Activated CD8-positive, alpha-beta T cell treated with anti-CD3 and anti-CD28 coated beads for 36 hours (primary cell): Measurements from ENCODE around the gene CPE. TPM values are rescaled to one million over a fixed set of nuclear protein-coding genes. Genes with fewer than 3 reads are reported as not detected.

Experiments used
- ATAC-seq: fragments of 200-7000 bp; cut with Tn5 transposase; one replicate; pipeline ENCODE4 v1.10.0; 2021; ENCODE audit warnings: mild to moderate bottlenecking, moderate library complexity
- CTCF ChIA-PET: fragments of 350-600 bp; sonication (Branson Sonifier 250); formaldehyde crosslinking; loops from one replicate; lab custom pipeline; 2021; ENCODE audit warnings: antibody characterized with exemption; lab: Charles Lee
- POLR2A ChIA-PET: fragments of 350-600 bp; sonication (Branson Sonifier 250); formaldehyde crosslinking; loops from one replicate; lab custom pipeline; 2021; ENCODE audit warnings: antibody characterized with exemption; lab: Charles Lee
- DNase-seq: peaks from one replicate; pipeline ENCODE4 v3.0.0-alpha.2; 2020
- H3K27ac Mint-ChIP-seq: one replicate; pipeline ENCODE4 v1.8.0; 2021; ENCODE audit warnings: mild to moderate bottlenecking, mixed read lengths
- H3K27me3 Mint-ChIP-seq: one replicate; pipeline ENCODE4 v1.8.0; 2021; ENCODE audit warnings: mixed read lengths
- H3K36me3 Mint-ChIP-seq: one replicate; pipeline ENCODE4 v1.8.0; 2021; ENCODE audit warnings: low read depth, mixed read lengths
- H3K4me1 Mint-ChIP-seq: one replicate; pipeline ENCODE4 v1.8.0; 2021; ENCODE audit warnings: low read depth, mixed read lengths
- H3K4me3 Mint-ChIP-seq: one replicate; pipeline ENCODE4 v1.8.0; 2021; ENCODE audit warnings: mild to moderate bottlenecking, moderate library complexity, mixed read lengths
- H3K9me3 Mint-ChIP-seq: one replicate; pipeline ENCODE4 v1.8.0; 2021; ENCODE audit warnings: mixed read lengths
- CTCF ChIP-seq: fragments of 200-600 bp; IDR thresholded peaks from one replicate; pipeline ENCODE4 v1.8.0; 2022; ENCODE audit warnings: antibody characterized with exemption, mild to moderate bottlenecking
- intact Hi-C: fragments of 100-400 bp; cut with micrococcal nuclease; formaldehyde crosslinking; loops from one replicate; pipeline ENCODE4 v1.10.0; 2022
- total RNA-seq, 2 experiments: library from RNA; stranded (reverse); gene quantifications; one replicate each; pipeline ENCODE4 v1.2.3, GENCODE V29; 2021

The CPE gene
- total RNA-seq, 2 experiments from 2014 or later: not detected

DNA sequence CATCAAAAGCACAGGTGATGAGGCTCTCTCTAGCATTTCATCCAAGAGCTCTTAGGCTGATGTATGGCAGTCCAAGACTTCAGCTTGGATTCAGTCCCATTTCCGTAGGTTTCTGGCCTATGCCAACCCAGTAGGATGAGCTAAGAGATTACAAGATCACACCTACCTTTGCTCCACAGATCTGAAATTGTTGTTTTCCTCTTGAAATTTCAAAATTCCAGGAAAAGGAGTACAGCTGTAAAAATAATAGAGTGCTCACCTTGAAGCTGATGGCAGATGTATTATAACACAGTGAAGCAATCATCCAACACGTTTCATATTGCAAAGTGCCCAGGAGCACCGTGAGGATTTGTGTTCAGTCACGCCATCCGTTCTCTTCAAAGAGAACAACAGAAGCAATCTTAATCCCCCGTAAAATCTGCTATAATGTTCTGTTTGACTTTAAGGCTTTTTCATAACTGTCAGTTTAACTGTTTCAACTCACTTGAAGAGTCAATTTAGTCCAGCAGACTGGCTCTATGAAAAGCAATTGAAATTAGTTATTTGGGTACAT lies 137.5 kb downstream of the CPE start:
- no peak for TF ChIP-seq CTCF
- no peak overlapping the region for H3K27ac Mint-ChIP-seq
- no peaks in the 10 kb centered on the region for H3K27me3 Mint-ChIP-seq
- no peaks in the 10 kb centered on the region for H3K4me1 Mint-ChIP-seq
- H3K4me3 Mint-ChIP-seq: no peak overlapping the region
- ATAC-seq (no peak), DNase-seq (no peak)
- no peaks in the 10 kb centered on the region for H3K9me3 Mint-ChIP-seq
- intact Hi-C loops: no loop called here
- H3K36me3 Mint-ChIP-seq: no peaks in the 10 kb centered on the region
- ChIA-PET POLR2A (no interaction called here), CTCF (interaction anchor here (0.6 to 0.9 kb wide), 2 partner anchors 9 to 23 kb away, joined by 3 read pairs; no protein-coding TSS in a partner anchor)

DNA sequence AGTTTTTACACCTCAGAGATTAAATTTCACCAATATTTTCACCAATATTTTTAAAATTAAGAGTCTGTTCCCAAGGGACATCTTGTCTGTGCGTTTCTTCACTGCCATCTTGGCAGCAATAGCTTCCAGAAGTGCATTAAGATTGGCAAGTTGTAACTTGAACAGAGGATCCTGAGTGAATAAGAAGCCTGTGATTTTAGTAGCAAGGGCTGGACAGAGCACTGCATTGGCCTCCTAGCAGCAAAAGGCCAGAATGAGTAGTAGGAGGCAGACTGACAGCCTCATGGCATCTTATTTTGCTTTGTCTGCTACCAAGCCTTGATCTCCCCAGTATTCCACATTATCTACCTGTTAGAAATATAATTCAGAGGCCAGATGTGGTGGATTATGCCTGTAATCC lies 138.4 kb downstream of the CPE start:
- ChIA-PET POLR2A (no interaction called here), CTCF (no interaction called here)
- no peak overlapping the region for H3K27ac Mint-ChIP-seq
- no peak for TF ChIP-seq CTCF
- no peak for DNase-seq
- H3K4me1 Mint-ChIP-seq: no peaks in the 10 kb centered on the region
- no peaks in the 10 kb centered on the region for H3K9me3 Mint-ChIP-seq
- H3K4me3 Mint-ChIP-seq: no peak overlapping the region
- ATAC-seq: no peak
- intact Hi-C loops: no loop called here
- no peaks in the 10 kb centered on the region for H3K36me3 Mint-ChIP-seq
- H3K27me3 Mint-ChIP-seq: no peaks in the 10 kb centered on the region

GRCh38 chr4:165518024-165518616 lies 139.3 kb downstream of the CPE start:
- POLR2A ChIA-PET: no interaction called here

DNA sequence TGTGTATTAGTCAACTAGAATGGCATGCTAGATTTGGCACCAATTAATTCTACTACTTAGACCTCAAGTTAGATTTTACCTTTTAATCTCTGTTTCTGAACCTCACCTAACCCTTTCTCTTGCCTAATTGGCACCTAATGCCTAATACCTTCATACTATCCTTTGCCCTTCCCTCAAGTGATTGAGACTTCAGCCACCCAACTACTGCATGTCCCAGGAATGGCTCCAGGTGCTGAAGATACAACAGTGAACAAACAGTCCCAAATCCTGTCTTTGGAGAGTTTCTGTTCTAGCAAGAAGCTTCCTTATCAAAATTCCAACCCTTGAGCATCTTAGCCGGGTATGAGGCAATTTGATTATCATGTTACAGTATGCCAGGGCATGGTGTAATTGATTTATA lies 139.9 kb downstream of the CPE start:
- no peaks in the 10 kb centered on the region for H3K9me3 Mint-ChIP-seq

More at GRCh38 chr4:165518024-165518616, 139.3 kb downstream of the CPE start:
- H3K4me1 Mint-ChIP-seq: no peaks in the 10 kb centered on the region
- H3K4me3 Mint-ChIP-seq: no peak overlapping the region
- H3K9me3 Mint-ChIP-seq: no peaks in the 10 kb centered on the region
- TF ChIP-seq CTCF: no peak
- DNase-seq (no peak), ATAC-seq (no peak)
- H3K27me3 Mint-ChIP-seq: no peaks in the 10 kb centered on the region
- intact Hi-C loops: no loop called here
- H3K27ac Mint-ChIP-seq: no peak overlapping the region
- H3K36me3 Mint-ChIP-seq: no peaks in the 10 kb centered on the region
- CTCF ChIA-PET: interaction anchor here (1.0 kb wide), 1 partner anchor 24 kb away, joined by 4 read pairs; no protein-coding TSS in a partner anchor

More for the DNA sequence above, 139.9 kb downstream of the CPE start:
- intact Hi-C loops: no loop called here
- Mint-ChIP-seq H3K27me3 (no peaks in the 10 kb centered on the region), H3K4me1 (no peaks in the 10 kb centered on the region), H3K27ac (no peak overlapping the region), H3K4me3 (no peak overlapping the region), H3K36me3 (no peaks in the 10 kb centered on the region)
- ATAC-seq (no peak), DNase-seq (no peak)
- ChIA-PET POLR2A (no interaction called here), CTCF (interaction anchor here (1.0 kb wide), 1 partner anchor 25 kb away, joined by 4 read pairs; no protein-coding TSS in a partner anchor)
- no peak for TF ChIP-seq CTCF
